Activated T-helper 1 cell treated with anti-CD3 and anti-CD28 coated beads, Interleukin-12 subunit alpha, Interleukin-12 subunit beta, Interleukin-2, Interleukin-4 antibody, amounts not matched to agents 30 ng/mL and 10 ng/mL and 1 ng/mL, durations not matched to agents 14 hours and 24 hours and 36 hours (primary cell): ENCODE results near the gene CHURC1. TPM values are rescaled to one million over a fixed set of nuclear protein-coding genes. Genes with fewer than 3 reads are reported as not detected.

Experiments used
- DNase-seq: peaks from one replicate; pipeline ENCODE4 v3.0.0; 2021; ENCODE audit warnings: low spot score
- H3K27ac Mint-ChIP-seq: one replicate; pipeline ENCODE4 v1.8.0; 2021; ENCODE audit warnings: mild to moderate bottlenecking, mixed read lengths
- H3K27me3 Mint-ChIP-seq: one replicate; pipeline ENCODE4 v1.8.0; 2022; ENCODE audit warnings: mild to moderate bottlenecking, moderate library complexity, mixed read lengths; ENCODE audit not compliant: insufficient read depth
- H3K36me3 Mint-ChIP-seq: one replicate; pipeline ENCODE4 v1.8.0; 2021; ENCODE audit warnings: low read depth, mixed read lengths
- H3K4me1 Mint-ChIP-seq: one replicate; pipeline ENCODE4 v1.8.0; 2021; ENCODE audit warnings: low read depth, mixed read lengths
- H3K4me3 Mint-ChIP-seq: one replicate; pipeline ENCODE4 v1.8.0; 2021; ENCODE audit warnings: mild to moderate bottlenecking, moderate library complexity, mixed read lengths
- H3K9me3 Mint-ChIP-seq: one replicate; pipeline ENCODE4 v1.8.0; 2021; ENCODE audit warnings: mixed read lengths
- intact Hi-C: fragments of 100-400 bp; cut with micrococcal nuclease; formaldehyde crosslinking; loops from one replicate; pipeline ENCODE4 v1.15.1; 2024
- total RNA-seq: library from RNA; stranded (reverse); gene quantifications from 2 replicates; pipeline ENCODE4 v1.2.3, GENCODE V29; 2022

CHURC1 gene
- total RNA-seq, 1 donor from 2014 or later, result 50.7 TPM

- DNase-seq, result no peak
- Mint-ChIP-seq H3K36me3 (peaks cover 21% of the 10 kb centered on the region), H3K27ac (no peak overlapping the region), H3K4me3 (peak overlapping the region; percentile 88), H3K9me3 (peaks cover 5% of the 10 kb centered on the region), H3K27me3 (no peaks in the 10 kb centered on the region), H3K4me1 (peaks cover 57% of the 10 kb centered on the region)
- intact Hi-C loops, result no loop called here
Measured at GRCh38 chr14:64915797-64916196, 1.5 kb downstream of the CHURC1 start.

GRCh38 chr14:64918216-64918615 lies 4.0 kb downstream of the CHURC1 start:
- H3K4me1 Mint-ChIP-seq, result peaks cover 55% of the 10 kb centered on the region
- intact Hi-C loops, result no loop called here
- no peak overlapping the region for H3K4me3 Mint-ChIP-seq
- no peaks in the 10 kb centered on the region for H3K27me3 Mint-ChIP-seq
- no peak overlapping the region for H3K27ac Mint-ChIP-seq
- DNase-seq, result no peak
- peaks cover 5% of the 10 kb centered on the region for H3K9me3 Mint-ChIP-seq
- H3K36me3 Mint-ChIP-seq, result peaks cover 21% of the 10 kb centered on the region

GRCh38 chr14:64919215-64919614 lies 5.0 kb downstream of the CHURC1 start:
- peaks cover 27% of the 10 kb centered on the region for H3K36me3 Mint-ChIP-seq
- DNase-seq, result no peak
- H3K9me3 Mint-ChIP-seq, result no peaks in the 10 kb centered on the region
- no peak overlapping the region for H3K27ac Mint-ChIP-seq
- H3K4me3 Mint-ChIP-seq, result no peak overlapping the region
- H3K4me1 Mint-ChIP-seq, result peaks cover 54% of the 10 kb centered on the region
- H3K27me3 Mint-ChIP-seq, result no peaks in the 10 kb centered on the region
- intact Hi-C loops, result no loop called here

GRCh38 chr14:64919618-64920017 lies 5.4 kb downstream of the CHURC1 start:
- Mint-ChIP-seq H3K27me3 (no peaks in the 10 kb centered on the region), H3K9me3 (no peaks in the 10 kb centered on the region), H3K27ac (no peak overlapping the region), H3K4me1 (peaks cover 55% of the 10 kb centered on the region), H3K4me3 (no peak overlapping the region), H3K36me3 (peaks cover 30% of the 10 kb centered on the region)
- DNase-seq, result no peak
- intact Hi-C loops, result no loop called here

- intact Hi-C loops, result no loop called here
- Mint-ChIP-seq H3K4me1 (peaks cover 49% of the 10 kb centered on the region), H3K27me3 (no peaks in the 10 kb centered on the region), H3K27ac (no peak overlapping the region), H3K9me3 (no peaks in the 10 kb centered on the region), H3K36me3 (peaks cover 25% of the 10 kb centered on the region), H3K4me3 (no peak overlapping the region)
- DNase-seq, result no peak
Measured at GRCh38 chr14:64920465-64920864, 6.2 kb downstream of the CHURC1 start.

GRCh38 chr14:64923015-64923414 lies 8.8 kb downstream of the CHURC1 start:
- Mint-ChIP-seq H3K4me1 (peaks cover 47% of the 10 kb centered on the region), H3K27ac (no peak overlapping the region), H3K4me3 (no peak overlapping the region), H3K9me3 (no peaks in the 10 kb centered on the region), H3K36me3 (peaks cover 25% of the 10 kb centered on the region), H3K27me3 (no peaks in the 10 kb centered on the region)
- intact Hi-C loops, result no loop called here
- DNase-seq, result no peak

GRCh38 chr14:64926398-64926995 lies 12.2 kb downstream of the CHURC1 start:
- Mint-ChIP-seq H3K4me3 (no peak overlapping the region), H3K27ac (peak overlapping the region; percentile 70), H3K36me3 (peaks cover 27% of the 10 kb centered on the region), H3K4me1 (peaks cover 29% of the 10 kb centered on the region), H3K9me3 (no peaks in the 10 kb centered on the region), H3K27me3 (no peaks in the 10 kb centered on the region)
- DNase-seq, result no peak
- intact Hi-C loops, result loop anchor here (5.0 kb wide), 3 partner anchors 46 to 176 kb away; partner anchors contain the start of genes FNTB, MAX and RAB15

GRCh38 chr14:64927031-64927430 lies 12.8 kb downstream of the CHURC1 start:
- Mint-ChIP-seq H3K4me3 (no peak overlapping the region), H3K27me3 (no peaks in the 10 kb centered on the region), H3K36me3 (peaks cover 29% of the 10 kb centered on the region), H3K27ac (no peak overlapping the region), H3K9me3 (no peaks in the 10 kb centered on the region), H3K4me1 (peaks cover 25% of the 10 kb centered on the region)
- intact Hi-C loops, result loop anchor here (5.0 kb wide), 3 partner anchors 45 to 175 kb away; partner anchors contain the start of genes FNTB, MAX and RAB15
- DNase-seq, result no peak

- DNase-seq, result no peak
- no peak overlapping the region for H3K4me3 Mint-ChIP-seq
- no peaks in the 10 kb centered on the region for H3K27me3 Mint-ChIP-seq
- no peaks in the 10 kb centered on the region for H3K9me3 Mint-ChIP-seq
- H3K4me1 Mint-ChIP-seq, result peaks cover 25% of the 10 kb centered on the region
- intact Hi-C loops, result loop anchor here (1.0 to 5.0 kb wide), 5 partner anchors 14 to 174 kb away; partner anchors contain the start of genes CHURC1, FNTB, MAX and RAB15
- peaks cover 31% of the 10 kb centered on the region for H3K36me3 Mint-ChIP-seq
- H3K27ac Mint-ChIP-seq, result no peak overlapping the region
Measured at GRCh38 chr14:64928239-64929013, 14.2 kb downstream of the CHURC1 start.

- H3K27ac Mint-ChIP-seq, result no peak overlapping the region
- intact Hi-C loops, result loop anchor here (1.0 to 5.0 kb wide), 4 partner anchors 15 to 173 kb away; partner anchors contain the start of genes FNTB, MAX and RAB15
- peaks cover 31% of the 10 kb centered on the region for H3K36me3 Mint-ChIP-seq
- no peaks in the 10 kb centered on the region for H3K27me3 Mint-ChIP-seq
- DNase-seq, result peak; percentile 6
- H3K9me3 Mint-ChIP-seq, result no peaks in the 10 kb centered on the region
- H3K4me1 Mint-ChIP-seq, result peaks cover 21% of the 10 kb centered on the region
- no peak overlapping the region for H3K4me3 Mint-ChIP-seq
Measured at GRCh38 chr14:64929014-64929359, 14.7 kb downstream of the CHURC1 start.

GRCh38 chr14:64930085-64930843 lies 16.0 kb downstream of the CHURC1 start:
- no peaks in the 10 kb centered on the region for H3K9me3 Mint-ChIP-seq
- peak overlapping the region; percentile 31 for H3K27ac Mint-ChIP-seq
- no peaks in the 10 kb centered on the region for H3K27me3 Mint-ChIP-seq
- DNase-seq, result no peak
- intact Hi-C loops, result no loop called here
- peaks cover 35% of the 10 kb centered on the region for H3K36me3 Mint-ChIP-seq
- peaks cover 26% of the 10 kb centered on the region for H3K4me1 Mint-ChIP-seq
- H3K4me3 Mint-ChIP-seq, result peak overlapping the region; percentile 5

- Mint-ChIP-seq H3K27ac (no peak overlapping the region), H3K4me3 (no peak overlapping the region)
- intact Hi-C loops, result no loop called here
Measured at GRCh38 chr14:64931123-64931522, 16.9 kb downstream of the CHURC1 start.

GRCh38 chr14:64932231-64932630 lies 18.0 kb downstream of the CHURC1 start:
- no peak overlapping the region for H3K4me3 Mint-ChIP-seq
- H3K4me1 Mint-ChIP-seq, result peaks cover 31% of the 10 kb centered on the region
- no peak for DNase-seq
- intact Hi-C loops, result no loop called here
- no peaks in the 10 kb centered on the region for H3K27me3 Mint-ChIP-seq
- peaks cover 35% of the 10 kb centered on the region for H3K36me3 Mint-ChIP-seq
- no peak overlapping the region for H3K27ac Mint-ChIP-seq
- H3K9me3 Mint-ChIP-seq, result no peaks in the 10 kb centered on the region

More at GRCh38 chr14:64931123-64931522, 16.9 kb downstream of the CHURC1 start:
- no peaks in the 10 kb centered on the region for H3K27me3 Mint-ChIP-seq
- H3K9me3 Mint-ChIP-seq, result no peaks in the 10 kb centered on the region
- DNase-seq, result no peak
- peaks cover 38% of the 10 kb centered on the region for H3K36me3 Mint-ChIP-seq
- peaks cover 30% of the 10 kb centered on the region for H3K4me1 Mint-ChIP-seq
